GM23338 (cell line): ENCODE measurements around the gene PCDHGC4. TPM values are rescaled to one million over a fixed set of nuclear protein-coding genes. Genes with fewer than 3 reads are reported as not detected.

Source experiments
- ATAC-seq: fragments of 200-7000 bp; cut with Tn5 transposase; 3 replicates; pipeline ENCODE4 v1.9.1; 2020
- DNase-seq: peaks from one replicate; pipeline ENCODE4 v3.0.0-alpha.2; 2015; ENCODE audit warnings: low spot score
- H2AFZ ChIP-seq: fragments of 200-600 bp; sonication (generic); 2 replicates; pipeline ENCODE4 v1.8.0; 2016; ENCODE audit warnings: antibody characterized with exemption, mild to moderate bottlenecking, moderate library complexity
- H3F3A ChIP-seq: fragments of 200-600 bp; sonication (generic); replicated peaks from 2 replicates; pipeline ENCODE4 v1.8.0; 2017; ENCODE audit warnings: antibody characterized with exemption, mixed run types, low read depth
- H3K27ac ChIP-seq: fragments of 200-600 bp; sonication (generic); 2 replicates; pipeline ENCODE4 v1.6.1; 2016; ENCODE audit warnings: low read depth
- H3K27me3 ChIP-seq: fragments of 200-600 bp; sonication (generic); 2 replicates; pipeline ENCODE4 v1.8.0; 2016; ENCODE audit warnings: mild to moderate bottlenecking, mixed run types, moderate library complexity; ENCODE audit not compliant: insufficient read depth
- H3K36me3 ChIP-seq: fragments of 200-600 bp; sonication (generic); 2 replicates; pipeline ENCODE4 v1.8.0; 2016; ENCODE audit warnings: mild to moderate bottlenecking; ENCODE audit not compliant: insufficient read depth
- H3K4me1 ChIP-seq: fragments of 200-600 bp; sonication (generic); 2 replicates; pipeline ENCODE4 v1.8.0; 2016; ENCODE audit warnings: mild to moderate bottlenecking, moderate library complexity; ENCODE audit not compliant: insufficient read depth
- H3K4me2 ChIP-seq: fragments of 200-600 bp; sonication (generic); 2 replicates; pipeline ENCODE4 v1.7.1; 2017; ENCODE audit warnings: mixed run types
- H3K4me3 ChIP-seq: fragments of 200-600 bp; sonication (generic); 2 replicates; pipeline ENCODE4 v1.6.1; 2016; ENCODE audit warnings: mixed run types
- H3K79me2 ChIP-seq: fragments of 200-600 bp; sonication (generic); replicated peaks from 2 replicates; pipeline ENCODE4 v1.8.0; 2017; ENCODE audit warnings: mild to moderate bottlenecking; ENCODE audit not compliant: insufficient read depth
- H3K9me2 ChIP-seq: fragments of 200-600 bp; sonication (generic); 2 replicates; pipeline ENCODE4 v1.8.0; 2017; ENCODE audit not compliant: insufficient read depth
- H4K20me1 ChIP-seq: fragments of 200-600 bp; sonication (generic); replicated peaks from 2 replicates; pipeline ENCODE4 v1.8.0; 2017; ENCODE audit warnings: mild to moderate bottlenecking; ENCODE audit not compliant: insufficient read depth
- H3K27ac Mint-ChIP-seq: 2 replicates; pipeline ENCODE4 v1.8.0; 2020; ENCODE audit warnings: inconsistent platforms, mild to moderate bottlenecking, moderate library complexity, mixed read lengths
- H3K27me3 Mint-ChIP-seq: 3 replicates; pipeline ENCODE4 v1.8.0; 2022; ENCODE audit warnings: low read depth, mild to moderate bottlenecking, moderate library complexity, mixed read lengths, inconsistent platforms; ENCODE audit not compliant: insufficient read depth, poor library complexity
- H3K36me3 Mint-ChIP-seq: 3 replicates; pipeline ENCODE4 v1.8.0; 2021; ENCODE audit warnings: low read depth, mild to moderate bottlenecking, inconsistent platforms, moderate library complexity, mixed read lengths
- H3K4me1 Mint-ChIP-seq: 3 replicates; pipeline ENCODE4 v1.8.0; 2020; ENCODE audit warnings: mild to moderate bottlenecking, inconsistent platforms, mixed read lengths
- H3K4me3 Mint-ChIP-seq: 3 replicates; pipeline ENCODE4 v1.8.0; 2021; ENCODE audit warnings: moderate library complexity, mild to moderate bottlenecking, inconsistent platforms, mixed read lengths
- H3K9me3 Mint-ChIP-seq: 3 replicates; pipeline ENCODE4 v1.8.0; 2020; ENCODE audit warnings: moderate library complexity, mild to moderate bottlenecking, inconsistent platforms, mixed read lengths
- CREB1 ChIP-seq: fragments of 250-450 bp; sonication (Bioruptor Pico); IDR thresholded peaks from 2 replicates; pipeline ENCODE4 v1.5.0; 2020; ENCODE audit warnings: low read depth, mild to moderate bottlenecking, moderate library complexity
- CTCF ChIP-seq, 2 experiments: fragments of 200-600 bp in 1 of 2; sonication (generic) in 1 of 2; conservative IDR thresholded peaks; 2 replicates each; pipeline versions ENCODE4 v1.5.1 to v1.6.1; 2016 to 2017; ENCODE audit warnings: antibody characterized with exemption in 2 of 2, low read depth in 2 of 2, mild to moderate bottlenecking in 2 of 2, moderate library complexity in 1 of 2
- ETS1 ChIP-seq: IDR thresholded peaks from 2 replicates; pipeline ENCODE4 v1.6.1; 2016; ENCODE audit warnings: antibody characterized with exemption
- EZH2 ChIP-seq: fragments of 200-600 bp; sonication (generic); IDR thresholded peaks from one replicate; pipeline ENCODE4 v1.8.0; 2017; ENCODE audit warnings: antibody characterized with exemption, mild to moderate bottlenecking, low read depth; ENCODE audit not compliant: unreplicated experiment
- EZH2phosphoT487 ChIP-seq: fragments of 200-600 bp; sonication (generic); IDR thresholded peaks from one replicate; pipeline ENCODE4 v1.8.1; 2018; ENCODE audit warnings: antibody characterized with exemption; ENCODE audit not compliant: unreplicated experiment
- JUNB ChIP-seq: IDR thresholded peaks from one replicate; pipeline ENCODE4 v1.6.1; 2016; ENCODE audit warnings: antibody characterized with exemption; ENCODE audit not compliant: unreplicated experiment
- NANOG ChIP-seq: IDR thresholded peaks from 2 replicates; pipeline ENCODE4 v1.6.1; 2016; ENCODE audit warnings: antibody characterized with exemption, borderline replicate concordance
- REST ChIP-seq: IDR thresholded peaks from one replicate; pipeline ENCODE4 v1.6.1; 2018; ENCODE audit warnings: antibody characterized with exemption; ENCODE audit not compliant: unreplicated experiment
- STAT1 ChIP-seq: IDR thresholded peaks from one replicate; pipeline ENCODE4 v1.6.1; 2016; ENCODE audit warnings: antibody characterized with exemption; ENCODE audit not compliant: unreplicated experiment
- ZNF114 ChIP-seq: fragments of 250-450 bp; sonication (Bioruptor Pico); IDR thresholded peaks from 2 replicates; pipeline ENCODE4 v1.5.0; 2020; ENCODE audit warnings: mild to moderate bottlenecking, moderate library complexity
- ZNF331 ChIP-seq: fragments of 250-450 bp; sonication (Bioruptor Pico); IDR thresholded peaks from 2 replicates; pipeline ENCODE4 v1.5.0; 2020; ENCODE audit warnings: low read depth, mild to moderate bottlenecking, moderate library complexity
- ZNF462 ChIP-seq: fragments of 250-450 bp; sonication (Bioruptor Pico); IDR thresholded peaks from 2 replicates; pipeline ENCODE4 v1.5.0; 2020; ENCODE audit warnings: mild to moderate bottlenecking, moderate library complexity
- polyA plus RNA-seq: library from polyadenylated mRNA; unstranded; fragments of >200 nt; fragmentation: Nextera tagmentation; extraction: Ambion mirVana; gene quantifications from 2 replicates; pipeline ENCODE4 v1.2.1, GENCODE V29; 2016
- total RNA-seq: library from RNA; depleted of rRNA; stranded (reverse); fragments of >200 nt; shearing (Covaris generic); gene quantifications from 2 replicates; pipeline ENCODE4 v1.2.3, GENCODE V29; 2014

Gene PCDHGC4
- total and polyA plus RNA-seq, 2 experiments from 2014 or later: 0.31 to 3.0 TPM

- no peak for TF ChIP-seq ZNF462
- no peak for TF ChIP-seq STAT1
- no peak for TF ChIP-seq ZNF114
- TF ChIP-seq JUNB: no peak
- no peak for TF ChIP-seq NANOG
Observed at GRCh38 chr5:141533897-141534296, 49.1 kb downstream of the PCDHGC4 start (continued).

- Histone ChIP-seq H3F3A (no peaks in the 10 kb centered on the region), H2AFZ (no peak overlapping the region), H3K4me2 (no peak overlapping the region), H3K4me1 (no peaks in the 10 kb centered on the region), H3K79me2 (no peaks in the 10 kb centered on the region; the same call in 1 of the 2 replicates), H3K27me3 (no peaks in the 10 kb centered on the region), H3K36me3 (peaks cover 9% of the 10 kb centered on the region; the same call in 1 of the 2 replicates), H3K9me2 (no peaks in the 10 kb centered on the region), H3K27ac (no peak overlapping the region), H3K4me3 (no peak overlapping the region), H4K20me1 (no peaks in the 10 kb centered on the region; the same call in 1 of the 2 replicates)
- H3K27me3 Mint-ChIP-seq: no peaks in the 10 kb centered on the region
- H3K9me3 Mint-ChIP-seq: no peaks in the 10 kb centered on the region
- H3K4me3 Mint-ChIP-seq: no peak overlapping the region
- DNase-seq (no peak), ATAC-seq (no peak)
- H3K27ac Mint-ChIP-seq: no peak overlapping the region
- H3K36me3 Mint-ChIP-seq: peaks cover 18% of the 10 kb centered on the region
- H3K4me1 Mint-ChIP-seq: no peaks in the 10 kb centered on the region
- TF ChIP-seq CTCF (conservative IDR thresholded peaks at IDR 0.05; ENCODE audit: low read depth in 2 of 2) (no peak), EZH2phosphoT487 (no peak), REST (no peak), NANOG (no peak), ZNF114 (no peak), CREB1 (CRISPR knock-in tag) (no peak), EZH2 (no peak), ETS1 (no peak), ZNF331 (CRISPR knock-in tag) (no peak), STAT1 (no peak)
Observed at GRCh38 chr5:141534492-141535213, 49.8 kb downstream of the PCDHGC4 start.
